ENCODE measurements around the gene UPP2.

DNA sequence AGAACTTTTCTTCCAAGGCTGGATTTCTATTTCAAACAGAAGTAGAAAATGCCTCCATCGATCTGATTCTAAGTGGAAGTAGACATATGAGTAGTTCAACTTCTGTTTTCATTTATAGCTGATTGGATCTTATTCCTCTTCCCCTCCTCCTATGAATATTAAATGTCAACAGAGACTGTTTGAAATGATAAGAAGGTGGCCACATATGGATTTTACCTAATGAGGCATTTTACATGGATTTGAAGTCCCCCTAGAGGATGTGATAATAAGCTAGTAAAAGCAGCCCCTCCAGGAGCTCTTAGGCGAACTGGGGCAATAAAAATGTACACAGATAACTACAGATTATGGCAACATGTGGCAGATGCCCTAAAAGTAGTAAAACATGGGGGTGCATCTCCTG, 71.0 kb downstream of the UPP2 start:
- TF ChIP-seq, protein P1, sequence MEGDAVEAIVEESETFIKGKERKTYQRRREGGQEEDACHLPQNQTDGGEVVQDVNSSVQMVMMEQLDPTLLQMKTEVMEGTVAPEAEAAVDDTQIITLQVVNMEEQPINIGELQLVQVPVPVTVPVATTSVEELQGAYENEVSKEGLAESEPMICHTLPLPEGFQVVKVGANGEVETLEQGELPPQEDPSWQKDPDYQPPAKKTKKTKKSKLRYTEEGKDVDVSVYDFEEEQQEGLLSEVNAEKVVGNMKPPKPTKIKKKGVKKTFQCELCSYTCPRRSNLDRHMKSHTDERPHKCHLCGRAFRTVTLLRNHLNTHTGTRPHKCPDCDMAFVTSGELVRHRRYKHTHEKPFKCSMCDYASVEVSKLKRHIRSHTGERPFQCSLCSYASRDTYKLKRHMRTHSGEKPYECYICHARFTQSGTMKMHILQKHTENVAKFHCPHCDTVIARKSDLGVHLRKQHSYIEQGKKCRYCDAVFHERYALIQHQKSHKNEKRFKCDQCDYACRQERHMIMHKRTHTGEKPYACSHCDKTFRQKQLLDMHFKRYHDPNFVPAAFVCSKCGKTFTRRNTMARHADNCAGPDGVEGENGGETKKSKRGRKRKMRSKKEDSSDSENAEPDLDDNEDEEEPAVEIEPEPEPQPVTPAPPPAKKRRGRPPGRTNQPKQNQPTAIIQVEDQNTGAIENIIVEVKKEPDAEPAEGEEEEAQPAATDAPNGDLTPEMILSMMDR (IDR thresholded peaks at IDR 0.05 in 8 of 11, conservative IDR thresholded peaks at IDR 0.05 in 3 of 11): no peak
- no peak for TF ChIP-seq POLR2A (IDR thresholded peaks at IDR 0.05)

Measured in spleen (tissue), 7 donors.